COR-L47 (cell line): Measurements from ENCODE around the gene COMMD8.
"Not testable (repeated sequence)": the region's sequence is repeated elsewhere in the genome, so short reads cannot be mapped to it uniquely, and the experiment has no call there.

Source experiments
- DNase-seq: peaks from one replicate; lab custom pipeline; 2025; lab: John Stamatoyannopoulos, UW

Gene COMMD8

GRCh38 chr4:47463235-47463956 is at the start of gene COMMD8:
Gene COMMD8 (minus strand): TSS chr4:47463702. CDS start chr4:47463651, 51 bp downstream.
- peak; percentile 98 for DNase-seq

GRCh38 chr4:47510506-47511143 is 47.1 kb upstream of the COMMD8 start:
- DNase-seq: no peak

- DNase-seq: no peak
Observed at GRCh38 chr4:47505666-47506065, 42.2 kb upstream of the COMMD8 start.

- no peak for DNase-seq
Observed at GRCh38 chr4:47505147-47505546, 41.6 kb upstream of the COMMD8 start.

- DNase-seq: no peak
Observed at GRCh38 chr4:47500776-47501175, 37.3 kb upstream of the COMMD8 start.

GRCh38 chr4:47499700-47500099 is 36.2 kb upstream of the COMMD8 start:
- DNase-seq: no peak

GRCh38 chr4:47498899-47499298 is 35.4 kb upstream of the COMMD8 start:
- no peak for DNase-seq

GRCh38 chr4:47494124-47494430 is 30.6 kb upstream of the COMMD8 start:
- no peak for DNase-seq

GRCh38 chr4:47493238-47494123 is 30.0 kb upstream of the COMMD8 start:
- no peak for DNase-seq

- DNase-seq: no peak
Observed at GRCh38 chr4:47490550-47490949, 27.0 kb upstream of the COMMD8 start.

- no peak for DNase-seq
Observed at GRCh38 chr4:47488706-47489105, 25.2 kb upstream of the COMMD8 start.

- not testable (repeated sequence) for DNase-seq
Observed at GRCh38 chr4:47486727-47487126, 23.2 kb upstream of the COMMD8 start.

- DNase-seq: no peak
Observed at GRCh38 chr4:47486231-47486673, 22.8 kb upstream of the COMMD8 start.

- no peak for DNase-seq
Observed at GRCh38 chr4:47485768-47486167, 22.3 kb upstream of the COMMD8 start.

- peak; percentile 87 for DNase-seq
Observed at GRCh38 chr4:47485047-47485692, 21.7 kb upstream of the COMMD8 start, which contains the start of gene ATP10D. Gene ATP10D (plus strand): TSS chr4:47485275. CDS start chr4:47512541, 27,266 bp downstream.

GRCh38 chr4:47484168-47484567 is 20.7 kb upstream of the COMMD8 start:
- no peak for DNase-seq

- DNase-seq: no peak
Observed at GRCh38 chr4:47483745-47484144, 20.2 kb upstream of the COMMD8 start.

- DNase-seq: no peak
Observed at GRCh38 chr4:47482326-47482725, 18.8 kb upstream of the COMMD8 start.

GRCh38 chr4:47478804-47479203 is 15.3 kb upstream of the COMMD8 start:
- DNase-seq: no peak

GRCh38 chr4:47475411-47475810 is 11.9 kb upstream of the COMMD8 start:
- no peak for DNase-seq

- no peak for DNase-seq
Observed at GRCh38 chr4:47474799-47475198, 11.3 kb upstream of the COMMD8 start.

GRCh38 chr4:47473141-47473750 is 9.7 kb upstream of the COMMD8 start:
- DNase-seq: no peak
